ENCODE measurements around the gene MYRF.
A peak's percentile ranks its signal among the peaks of the same experiment; 100 is the strongest.

The MYRF gene

DNA sequence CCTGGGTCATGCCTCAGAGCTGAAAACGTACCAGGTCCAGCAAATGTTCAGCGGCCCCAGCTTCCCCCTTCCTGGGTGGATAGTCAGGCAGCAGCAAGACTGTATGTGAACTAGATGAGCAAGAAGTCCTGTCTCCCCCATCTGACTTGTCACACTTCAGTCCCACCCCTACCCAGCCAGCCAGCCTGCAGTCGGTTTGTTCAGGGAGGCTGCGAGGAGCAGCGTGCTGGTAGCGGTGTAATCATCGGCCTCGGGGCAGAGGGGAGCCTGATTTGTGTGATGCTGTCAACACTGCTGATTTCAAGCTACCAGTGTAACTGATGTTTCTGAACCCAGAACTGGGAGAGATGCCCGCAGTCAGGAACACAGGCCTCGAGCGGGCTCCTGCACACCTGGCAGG, 30.4 kb downstream of the MYRF start:
- in situ Hi-C loops (cut with MboI; ENCODE audit: low pct_unique_long_range_greater_than_20kb, low sequenced_read_pairs, unreplicated experiment), result no loop called here
- DNase-seq (ENCODE audit: low spot score), result no peak
- TF ChIP-seq, protein P1, sequence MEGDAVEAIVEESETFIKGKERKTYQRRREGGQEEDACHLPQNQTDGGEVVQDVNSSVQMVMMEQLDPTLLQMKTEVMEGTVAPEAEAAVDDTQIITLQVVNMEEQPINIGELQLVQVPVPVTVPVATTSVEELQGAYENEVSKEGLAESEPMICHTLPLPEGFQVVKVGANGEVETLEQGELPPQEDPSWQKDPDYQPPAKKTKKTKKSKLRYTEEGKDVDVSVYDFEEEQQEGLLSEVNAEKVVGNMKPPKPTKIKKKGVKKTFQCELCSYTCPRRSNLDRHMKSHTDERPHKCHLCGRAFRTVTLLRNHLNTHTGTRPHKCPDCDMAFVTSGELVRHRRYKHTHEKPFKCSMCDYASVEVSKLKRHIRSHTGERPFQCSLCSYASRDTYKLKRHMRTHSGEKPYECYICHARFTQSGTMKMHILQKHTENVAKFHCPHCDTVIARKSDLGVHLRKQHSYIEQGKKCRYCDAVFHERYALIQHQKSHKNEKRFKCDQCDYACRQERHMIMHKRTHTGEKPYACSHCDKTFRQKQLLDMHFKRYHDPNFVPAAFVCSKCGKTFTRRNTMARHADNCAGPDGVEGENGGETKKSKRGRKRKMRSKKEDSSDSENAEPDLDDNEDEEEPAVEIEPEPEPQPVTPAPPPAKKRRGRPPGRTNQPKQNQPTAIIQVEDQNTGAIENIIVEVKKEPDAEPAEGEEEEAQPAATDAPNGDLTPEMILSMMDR (IDR thresholded peaks at IDR 0.05; ENCODE audit: extremely low read depth, insufficient read depth, missing control alignments), result no peak

DNA sequence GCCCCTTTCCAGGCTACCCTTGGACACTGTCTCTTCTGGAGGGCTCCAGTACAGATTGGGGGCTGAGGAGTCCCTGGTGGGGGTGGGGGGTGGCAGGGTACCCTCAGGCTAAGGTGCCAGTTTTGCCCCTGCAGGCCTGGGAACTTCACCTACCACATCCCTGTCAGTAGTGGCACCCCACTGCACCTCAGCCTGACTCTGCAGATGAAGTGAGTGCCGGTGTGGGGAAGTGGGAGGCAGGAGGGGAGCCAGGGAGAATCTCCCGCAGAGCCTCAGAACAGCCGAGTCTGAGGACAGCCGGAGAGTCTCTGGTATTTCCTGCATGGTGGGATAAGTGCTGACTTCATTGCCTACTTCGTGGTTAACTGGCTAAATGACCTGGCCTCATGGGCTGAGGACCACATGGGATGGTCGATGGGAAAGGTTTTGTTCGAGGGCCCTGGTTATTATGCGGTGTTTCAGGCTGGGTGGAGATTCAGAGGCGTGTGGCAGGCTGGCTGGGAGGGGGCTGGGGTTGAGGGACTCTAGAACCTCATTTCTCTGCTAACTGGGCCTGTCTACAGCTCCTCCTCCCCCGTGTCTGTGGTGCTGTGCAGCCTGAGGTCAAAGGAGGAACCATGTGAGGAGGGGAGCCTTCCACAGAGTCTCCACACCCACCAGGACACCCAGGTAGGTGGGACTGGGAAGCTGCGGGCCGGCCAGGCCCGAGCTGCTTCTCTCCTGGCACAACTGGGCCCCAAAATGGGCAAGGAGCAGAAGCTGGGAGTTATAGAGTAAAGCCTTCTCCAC, 31.5 kb downstream of the MYRF start:
- TF ChIP-seq, protein P1 (IDR thresholded peaks at IDR 0.05; ENCODE audit: extremely low read depth, insufficient read depth, missing control alignments), result no peak
- in situ Hi-C loops (cut with MboI; ENCODE audit: low pct_unique_long_range_greater_than_20kb, low sequenced_read_pairs, unreplicated experiment), result no loop called here
- DNase-seq (ENCODE audit: low spot score), result no peak

DNA sequence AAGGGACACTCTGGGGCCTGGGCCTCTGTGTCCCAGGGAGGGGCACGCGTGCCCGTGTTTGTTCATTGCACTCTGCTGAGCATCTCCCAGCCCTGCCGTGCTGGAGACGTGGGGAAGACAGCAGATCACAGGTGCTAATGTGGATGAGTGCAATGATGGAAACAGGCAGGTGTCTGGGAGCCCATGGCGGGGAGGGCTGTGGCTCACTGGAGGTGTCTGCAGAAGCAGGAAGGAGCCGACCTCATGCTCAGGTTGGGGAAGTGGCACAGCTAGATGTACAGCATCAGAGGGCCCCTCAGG, 32.0 kb downstream of the MYRF start:
- TF ChIP-seq, protein P1 (IDR thresholded peaks at IDR 0.05; ENCODE audit: extremely low read depth, insufficient read depth, missing control alignments), result no peak
- DNase-seq (ENCODE audit: low spot score), result no peak
- in situ Hi-C loops (cut with MboI; ENCODE audit: low pct_unique_long_range_greater_than_20kb, low sequenced_read_pairs, unreplicated experiment), result no loop called here

DNA sequence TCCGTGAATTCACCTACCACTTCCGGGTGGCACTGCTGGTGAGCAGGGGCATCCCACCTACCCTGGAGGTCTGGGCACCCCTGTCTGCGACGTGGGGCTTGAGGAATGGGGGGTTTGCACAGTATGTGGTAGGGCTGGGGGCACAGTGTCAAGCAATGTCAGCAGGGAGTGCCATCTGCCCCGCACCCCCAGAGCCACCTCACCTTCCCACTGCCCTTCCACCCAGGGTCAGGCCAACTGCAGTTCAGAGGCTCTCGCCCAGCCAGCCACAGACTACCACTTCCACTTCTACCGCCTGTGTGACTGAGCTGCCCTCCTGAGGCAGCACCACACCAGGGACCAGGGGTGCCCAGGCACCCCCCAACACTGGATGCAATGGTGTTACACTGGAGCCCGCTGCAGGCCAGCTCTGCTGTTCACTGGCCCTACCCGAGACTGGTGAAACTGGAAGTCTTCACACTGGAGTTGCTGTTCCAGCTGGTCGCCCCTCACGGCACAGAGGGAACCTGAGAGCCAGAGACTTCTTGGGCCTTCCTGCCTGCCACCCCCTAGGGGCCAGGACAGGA, 33.5 kb downstream of the MYRF start:
- in situ Hi-C loops (cut with MboI; ENCODE audit: low pct_unique_long_range_greater_than_20kb, low sequenced_read_pairs, unreplicated experiment), result no loop called here
- TF ChIP-seq, protein P1 (IDR thresholded peaks at IDR 0.05; ENCODE audit: extremely low read depth, insufficient read depth, missing control alignments), result no peak
- peak; percentile 34 for DNase-seq (ENCODE audit: low spot score)

DNA sequence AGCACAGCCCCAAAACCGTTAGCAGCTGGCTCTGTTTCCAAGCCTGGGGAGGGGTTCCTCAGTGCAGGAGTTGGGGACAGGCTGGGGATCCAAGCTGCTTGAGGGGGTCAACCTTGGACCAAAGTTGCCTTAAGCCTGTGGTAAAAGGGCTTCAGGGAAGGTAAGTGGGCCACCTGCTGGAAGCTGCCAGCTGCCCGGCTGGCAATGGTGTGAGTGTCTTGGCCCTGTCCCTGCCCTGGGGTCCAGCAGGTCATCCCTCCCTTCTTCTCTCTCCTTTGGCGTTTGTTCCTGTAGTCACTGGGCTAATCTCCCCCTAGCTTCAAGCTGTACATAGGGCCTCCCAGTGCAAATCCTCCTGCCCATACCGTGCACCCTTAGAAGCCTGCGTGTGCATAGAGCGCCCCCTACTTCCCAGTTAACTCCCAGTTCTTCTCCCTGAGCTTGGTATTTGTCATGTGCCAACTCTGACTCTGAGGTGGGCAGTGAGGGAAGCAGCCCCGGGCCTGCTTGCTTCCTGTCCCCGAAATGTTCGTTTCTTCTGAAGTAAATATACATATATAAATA, 35.6 kb downstream of the MYRF start:
- in situ Hi-C loops (cut with MboI; ENCODE audit: low pct_unique_long_range_greater_than_20kb, low sequenced_read_pairs, unreplicated experiment), result no loop called here
- TF ChIP-seq, protein P1 (IDR thresholded peaks at IDR 0.05; ENCODE audit: extremely low read depth, insufficient read depth, missing control alignments), result peak; percentile 50
- peak; percentile 35 for DNase-seq (ENCODE audit: low spot score)

DNA sequence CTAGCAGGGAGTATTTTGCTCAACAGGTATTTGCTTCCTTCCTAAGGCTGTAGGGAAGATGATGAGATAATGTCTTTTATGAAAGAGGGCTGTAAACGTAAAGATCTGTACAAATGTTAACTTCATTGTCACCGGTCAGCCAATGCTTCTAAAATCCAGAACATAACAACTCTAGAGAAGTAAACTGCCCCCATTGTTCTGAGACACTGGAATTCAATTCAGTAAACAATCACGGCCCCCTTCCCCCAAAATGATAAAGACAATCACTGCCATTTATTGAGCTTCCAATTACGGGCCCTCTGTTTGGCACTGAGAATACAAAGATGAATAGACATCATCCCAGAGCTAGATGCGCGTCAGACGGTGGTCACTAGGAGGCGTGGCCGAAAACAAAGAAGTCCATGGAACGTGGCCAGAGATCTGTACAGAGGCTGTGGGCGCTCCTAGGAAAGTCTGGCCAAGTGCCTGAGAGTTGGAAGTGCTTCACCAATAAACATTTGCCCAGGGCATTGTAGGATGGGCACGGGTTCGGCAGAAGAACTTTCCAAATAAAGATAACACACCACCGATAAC, 39.4 kb downstream of the MYRF start:
- in situ Hi-C loops (cut with MboI; ENCODE audit: low pct_unique_long_range_greater_than_20kb, low sequenced_read_pairs, unreplicated experiment), result no loop called here
- TF ChIP-seq, protein P1 (IDR thresholded peaks at IDR 0.05; ENCODE audit: extremely low read depth, insufficient read depth, missing control alignments), result no peak
- DNase-seq (ENCODE audit: low spot score), result peak; percentile 54
